ENCODE data around the gene TSPAN11. TPM values are rescaled to one million over a fixed set of nuclear protein-coding genes. Genes with fewer than 3 reads are reported as not detected.

Gene TSPAN11
- polyA plus RNA-seq, 1 experiment, result 0.37 TPM

GRCh38 chr12:31005256-31005943 lies 78.9 kb downstream of the TSPAN11 start:
- Histone ChIP-seq H3K27me3 (ENCODE audit: control insufficient read depth, insufficient read depth, low read length) (peaks cover 6% of the 10 kb centered on the region), H3K27ac (ENCODE audit: low read depth, low read length) (no peak overlapping the region), H3K4me3 (ENCODE audit: low read depth, low read length) (no peak overlapping the region), H3K9me3 (ENCODE audit: control insufficient read depth, insufficient read depth, low read length) (no peaks in the 10 kb centered on the region; the same call in 1 of the 2 replicates)
- no peak for DNase-seq (ENCODE audit: low read depth, low spot score)
- POLR2A ChIA-PET, result no interaction called here
- TF ChIP-seq CTCF (IDR thresholded peaks at IDR 0.05; ENCODE audit: low read depth, low read length), result no peak
- CTCF ChIA-PET, result no interaction called here

DNA sequence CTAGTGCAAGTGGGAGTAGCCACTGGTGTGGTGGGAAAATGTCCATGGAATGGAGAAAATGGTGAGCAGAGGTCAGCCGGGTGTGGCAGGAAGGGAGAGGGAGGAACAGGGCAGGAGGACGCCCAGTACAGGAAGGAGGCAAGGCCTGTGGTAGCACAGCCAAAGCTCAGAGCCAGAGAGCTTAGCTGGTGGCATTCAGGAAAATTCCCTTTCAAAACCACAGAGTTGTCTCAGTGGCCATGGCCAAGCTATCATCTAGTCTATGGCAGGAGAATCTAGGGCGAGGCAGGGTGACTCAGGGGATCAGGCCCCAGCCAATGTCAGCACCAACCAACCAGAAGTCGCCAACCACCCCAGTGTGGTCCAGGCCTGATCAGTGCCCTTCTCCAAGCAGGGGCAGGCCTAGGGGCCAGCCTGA lies 79.4 kb downstream of the TSPAN11 start:
- no peaks in the 10 kb centered on the region; the same call in 1 of the 2 replicates for H3K9me3 ChIP-seq (ENCODE audit: control insufficient read depth, insufficient read depth, low read length)
- ChIA-PET POLR2A (no interaction called here), CTCF (no interaction called here)
- no peak overlapping the region for H3K4me3 ChIP-seq (ENCODE audit: low read depth, low read length)
- no peak for DNase-seq (ENCODE audit: low read depth, low spot score)
- peaks cover 6% of the 10 kb centered on the region for H3K27me3 ChIP-seq (ENCODE audit: control insufficient read depth, insufficient read depth, low read length)
- TF ChIP-seq CTCF (IDR thresholded peaks at IDR 0.05; ENCODE audit: low read depth, low read length), result no peak
- no peak overlapping the region for H3K27ac ChIP-seq (ENCODE audit: low read depth, low read length)

GRCh38 chr12:31006416-31007152 lies 80.0 kb downstream of the TSPAN11 start:
- CTCF ChIA-PET, result no interaction called here
- POLR2A ChIA-PET, result no interaction called here

GRCh38 chr12:31007153-31007495 lies 80.6 kb downstream of the TSPAN11 start:
- ChIA-PET POLR2A (no interaction called here), CTCF (no interaction called here)
- TF ChIP-seq CTCF (IDR thresholded peaks at IDR 0.05; ENCODE audit: low read depth, low read length), result no peak
- H3K9me3 ChIP-seq (ENCODE audit: control insufficient read depth, insufficient read depth, low read length), result no peaks in the 10 kb centered on the region; the same call in 1 of the 2 replicates
- DNase-seq (ENCODE audit: low read depth, low spot score), result no peak
- H3K27ac ChIP-seq (ENCODE audit: low read depth, low read length), result no peak overlapping the region
- no peak overlapping the region for H3K4me3 ChIP-seq (ENCODE audit: low read depth, low read length)
- peaks cover 4% of the 10 kb centered on the region for H3K27me3 ChIP-seq (ENCODE audit: control insufficient read depth, insufficient read depth, low read length)

More at GRCh38 chr12:31006416-31007152, 80.0 kb downstream of the TSPAN11 start:
- no peak for TF ChIP-seq CTCF (IDR thresholded peaks at IDR 0.05; ENCODE audit: low read depth, low read length)
- Histone ChIP-seq H3K9me3 (ENCODE audit: control insufficient read depth, insufficient read depth, low read length) (no peaks in the 10 kb centered on the region; the same call in 1 of the 2 replicates), H3K4me3 (ENCODE audit: low read depth, low read length) (no peak overlapping the region), H3K27ac (ENCODE audit: low read depth, low read length) (no peak overlapping the region), H3K27me3 (ENCODE audit: control insufficient read depth, insufficient read depth, low read length) (peaks cover 6% of the 10 kb centered on the region)
- no peak for DNase-seq (ENCODE audit: low read depth, low spot score)

GRCh38 chr12:31007636-31008175 lies 81.2 kb downstream of the TSPAN11 start:
- Histone ChIP-seq H3K9me3 (ENCODE audit: control insufficient read depth, insufficient read depth, low read length) (no peaks in the 10 kb centered on the region; the same call in 1 of the 2 replicates), H3K4me3 (ENCODE audit: low read depth, low read length) (no peak overlapping the region), H3K27me3 (ENCODE audit: control insufficient read depth, insufficient read depth, low read length) (peaks cover 4% of the 10 kb centered on the region), H3K27ac (ENCODE audit: low read depth, low read length) (no peak overlapping the region)
- ChIA-PET POLR2A (no interaction called here), CTCF (no interaction called here)
- no peak for TF ChIP-seq CTCF (IDR thresholded peaks at IDR 0.05; ENCODE audit: low read depth, low read length)
- DNase-seq (ENCODE audit: low read depth, low spot score), result no peak
